NB4 (cell line): Measurements from ENCODE around the gene CDK15.

Experiments used
- CTCF ChIP-seq: IDR thresholded peaks from one replicate; pipeline ENCODE4 v1.5.1; 2012; ENCODE audit warnings: low read depth, low read length
- POLR2A ChIP-seq: IDR thresholded peaks from 2 replicates; pipeline ENCODE4 v1.6.1; 2011; ENCODE audit warnings: mild to moderate bottlenecking; ENCODE audit not compliant: insufficient read length; ENCODE audit errors: extremely low read depth
- TF ChIP-seq, protein P1 (sequence below): IDR thresholded peaks from 2 replicates; pipeline ENCODE4 v1.6.1; 2011; ENCODE audit warnings: low read depth, low read length

- TF ChIP-seq CTCF (no peak), POLR2A (no peak)
- TF ChIP-seq, protein P1, sequence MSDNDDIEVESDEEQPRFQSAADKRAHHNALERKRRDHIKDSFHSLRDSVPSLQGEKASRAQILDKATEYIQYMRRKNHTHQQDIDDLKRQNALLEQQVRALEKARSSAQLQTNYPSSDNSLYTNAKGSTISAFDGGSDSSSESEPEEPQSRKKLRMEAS: no peak
Observed at GRCh38 chr2:201891676-201892075, 85.3 kb downstream of the CDK15 start.
